Fibroblast of villous mesenchyme (primary cell): Measurements from ENCODE around the gene GRK3. TPM values are rescaled to one million over a fixed set of nuclear protein-coding genes. Genes with fewer than 3 reads are reported as not detected.

Experiments
- DNase-seq: peaks from one replicate; pipeline ENCODE4 v3.0.0-alpha.2; 2010; ENCODE audit warnings: low read depth
- H3K4me3 ChIP-seq: 2 replicates; pipeline ENCODE4 v1.5.1; 2011; ENCODE audit warnings: low read depth, mild to moderate bottlenecking, low read length
- CTCF ChIP-seq: IDR thresholded peaks from 2 replicates; pipeline ENCODE4 v1.5.1; 2012; ENCODE audit warnings: low read depth, mild to moderate bottlenecking, low read length; ENCODE audit not compliant: insufficient read depth
- total RNA-seq: library from RNA; depleted of rRNA; stranded (reverse); fragments of >200 nt; gene quantifications from 2 replicates; pipeline ENCODE4 v1.2.3, GENCODE V29; 2012

The GRK3 gene
- total RNA-seq, 1 donor, result 1.7 TPM

GRCh38 chr22:25742918-25743708, 178.6 kb downstream of the GRK3 start:
- DNase-seq, result no peak
- H3K4me3 ChIP-seq, result no peak overlapping the region
- no peak for TF ChIP-seq CTCF

- DNase-seq, result no peak
- no peak for TF ChIP-seq CTCF
- H3K4me3 ChIP-seq, result no peak overlapping the region
Observed at GRCh38 chr22:25744694-25745093, 180.2 kb downstream of the GRK3 start.

- peak; percentile 65 for DNase-seq
- TF ChIP-seq CTCF, result no peak
- H3K4me3 ChIP-seq, result no peak overlapping the region
Observed at GRCh38 chr22:25745341-25746011, 181.0 kb downstream of the GRK3 start.

GRCh38 chr22:25746012-25746373, 181.5 kb downstream of the GRK3 start:
- DNase-seq, result peak; percentile 20
- no peak overlapping the region for H3K4me3 ChIP-seq
- TF ChIP-seq CTCF, result no peak

- TF ChIP-seq CTCF, result no peak
- DNase-seq, result peak; percentile 93
- H3K4me3 ChIP-seq, result no peak overlapping the region
Observed at GRCh38 chr22:25747245-25747944, 182.9 kb downstream of the GRK3 start.

- DNase-seq, result no peak
- TF ChIP-seq CTCF, result no peak
- no peak overlapping the region for H3K4me3 ChIP-seq
Observed at GRCh38 chr22:25748140-25748539, 183.7 kb downstream of the GRK3 start.
